ENCODE results near the gene GPANK1. TPM values are rescaled to one million over a fixed set of nuclear protein-coding genes. Genes with fewer than 3 reads are reported as not detected.

GPANK1 gene
- total and polyA plus RNA-seq, 2 donors (not counting 1 experiment from before 2014, with no cell fraction given) = 22.6 to 24.3 TPM

GRCh38 chr6:31652925-31653724, 11.7 kb downstream of the GPANK1 start:
- ChIA-PET CTCF (interaction anchor here (0.7 to 2.2 kb wide), 12 partner anchors 10 to 180 kb away, joined by 3 to 9 read pairs (median 5); partner anchors contain the start of genes CSNK2B, GPANK1, LSM2 and VARS1), POLR2A (interaction anchor here (0.5 to 3.0 kb wide), 26 partner anchors 10 to 1930 kb away, joined by 3 to 57 read pairs (median 4); partner anchors contain the start of genes ABHD16A, C6orf47, CLIC1 and CSNK2B)
- H3K4me3 ChIP-seq (ENCODE audit: control extremely low read depth in 1 of 5, extremely low read depth in 1 of 5, insufficient read depth in 1 of 5, low read depth in 2 of 5, low read length in 4 of 5) = peak overlapping the region; percentile 66 to 96 (median 86)
- WGBS (ENCODE audit: insufficient coverage) = under 1% methylated on average over 21 of the region's 37 CpGs
- H3K36me3 ChIP-seq (replicated peaks in 1 of 2; ENCODE audit: control extremely low read depth in 1 of 2, control insufficient read depth in 1 of 2, extremely low read depth in 1 of 2, insufficient read depth in 2 of 2, low read length in 1 of 2) = peaks cover 2 to 32% of the 10 kb centered on the region in 2 experiments
- ATAC-seq (ENCODE audit: low read depth) = peak; percentile 69
- H4K20me1 ChIP-seq (ENCODE audit: control insufficient read depth, insufficient read depth, low read length, poor library complexity, severe bottlenecking) = peaks cover 20% of the 10 kb centered on the region
- Mint-ChIP-seq H3K4me1 (peaks cover 48% of the 10 kb centered on the region), H3K27me3 (no peaks in the 10 kb centered on the region), H3K4me3 (peak overlapping the region; percentile 98), H3K27ac (peak overlapping the region; percentile 100), H3K9me3 (ENCODE audit: insufficient read depth) (no peaks in the 10 kb centered on the region)
- peak overlapping the region; percentile 87 for H3K4me2 ChIP-seq (replicated peaks; ENCODE audit: low read depth, low read length, poor library complexity, severe bottlenecking)
- H2AFZ ChIP-seq (ENCODE audit: insufficient read depth, low read depth, low read length, poor library complexity, severe bottlenecking) = peak overlapping the region; percentile 76
- intact Hi-C loops (cut with micrococcal nuclease) = loop anchor here (1.0 to 10.0 kb wide), 9 partner anchors 7 to 1438 kb away; partner anchors contain the start of genes C6orf47, EHMT2, NEU1 and PRRC2A
- H3K27ac ChIP-seq (ENCODE audit: low read length in 2 of 2) = peak overlapping the region; percentile 97 to 98
- peaks cover 88% of the 10 kb centered on the region for H3K79me2 ChIP-seq (ENCODE audit: control insufficient read depth, insufficient read depth, low read length)
- H3K9me3 ChIP-seq (ENCODE audit: control extremely low read depth in 1 of 3, control insufficient read depth in 2 of 3, insufficient read depth in 1 of 3, low read length in 2 of 3) = no peaks in the 10 kb centered on the region
- H3K9ac ChIP-seq (ENCODE audit: low read length) = peak overlapping the region; percentile 98
- no peak for TF ChIP-seq CTCF (IDR thresholded peaks at IDR 0.05)
- no peak for TF ChIP-seq EZH2 (IDR thresholded peaks at IDR 0.05; ENCODE audit: borderline replicate concordance, insufficient read depth, low read depth, low read length, poor library complexity, severe bottlenecking)
- no peak for DNase-seq
- no peaks in the 10 kb centered on the region for H3K27me3 ChIP-seq (replicated peaks in 1 of 4; ENCODE audit: control extremely low read depth in 1 of 4, control insufficient read depth in 3 of 4, insufficient read depth in 4 of 4, low read length in 3 of 4)
- peaks cover 22 to 29% of the 10 kb centered on the region in 2 donors for H3K4me1 ChIP-seq (ENCODE audit: control insufficient read depth in 2 of 2, insufficient read depth in 2 of 2, low read length in 2 of 2)

Measured in B cell (primary cell).